ENCODE data around the gene CADPS.
A peak's percentile ranks its signal among the peaks of the same experiment; 100 is the strongest.

CADPS gene

DNA sequence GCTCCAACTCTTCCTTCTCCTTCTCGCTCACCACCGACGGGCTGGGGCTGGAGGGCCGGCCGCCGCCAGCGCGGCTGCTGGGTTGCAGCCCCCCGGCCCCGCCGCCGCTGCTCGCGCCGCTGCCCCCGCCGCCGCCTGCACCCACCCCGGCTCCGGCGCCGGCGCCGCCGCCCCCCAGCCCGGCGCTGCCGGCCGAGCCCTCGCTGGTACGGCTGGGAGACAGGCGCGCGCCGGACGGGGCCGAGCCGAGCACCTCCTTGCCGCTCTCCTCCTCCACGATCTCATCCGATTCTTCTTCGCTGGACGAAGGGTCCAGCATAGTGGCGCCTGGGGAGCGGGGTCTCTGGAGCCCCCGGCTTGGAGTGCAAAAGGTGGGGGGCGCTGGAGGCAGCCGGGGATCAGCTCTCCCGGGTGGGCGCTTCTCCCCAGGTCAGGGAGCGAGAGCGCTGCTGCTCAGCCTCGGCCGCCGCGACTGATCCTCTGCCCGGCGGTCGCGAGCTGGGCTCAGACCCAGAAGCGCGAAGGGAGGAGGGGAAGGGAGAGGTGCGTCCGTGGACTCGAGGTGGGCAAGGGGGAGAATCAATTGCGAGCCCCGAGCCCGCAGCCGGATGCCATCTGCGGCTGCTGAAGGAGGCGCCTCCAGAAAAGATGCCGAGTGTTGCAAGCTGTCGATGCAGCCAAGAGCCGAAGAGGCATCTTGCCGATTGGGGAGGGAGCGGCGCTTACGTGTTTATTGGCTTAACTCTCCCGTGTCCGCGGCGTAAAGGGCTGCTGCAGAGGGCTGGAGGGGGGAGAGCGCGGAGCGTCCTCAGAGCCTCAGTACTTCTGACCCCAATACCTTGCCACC, at the start of gene CADPS:
CADPS (minus strand) TSS at position 706 of the 847 bp plus-strand sequence; CDS start at position 319, 387 bp downstream.
- no peak for DNase-seq (ENCODE audit: low spot score)

GRCh38 chr3:62923066-62923465, 47.9 kb upstream of the CADPS start:
- no peak for DNase-seq (ENCODE audit: low spot score)

DNA sequence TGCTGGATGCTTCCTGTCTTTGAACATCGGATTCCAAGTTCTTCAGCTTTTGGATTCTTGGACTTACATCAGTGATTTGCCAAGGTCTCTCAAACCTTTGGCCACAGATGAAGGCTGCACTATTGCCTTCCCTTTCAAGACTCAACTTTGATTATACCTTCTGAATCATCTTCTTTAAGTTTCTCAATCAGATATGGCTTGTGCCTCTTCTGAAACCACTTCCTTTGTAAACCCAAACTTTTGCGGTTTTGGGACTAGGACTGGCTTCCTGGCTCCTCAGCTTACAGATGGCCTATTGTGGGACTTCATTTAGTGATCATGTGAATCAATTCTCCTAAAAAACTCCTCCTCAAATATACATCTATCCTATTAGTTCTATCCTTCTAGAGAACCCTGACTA, 47.1 kb upstream of the CADPS start:
- peak; percentile 65 for DNase-seq (ENCODE audit: low spot score)

GRCh38 chr3:62920466-62920784, 45.2 kb upstream of the CADPS start:
- no peak for DNase-seq (ENCODE audit: low spot score)

- no peak for DNase-seq (ENCODE audit: low spot score)
Measured at GRCh38 chr3:62919784-62920465, 44.7 kb upstream of the CADPS start.

DNA sequence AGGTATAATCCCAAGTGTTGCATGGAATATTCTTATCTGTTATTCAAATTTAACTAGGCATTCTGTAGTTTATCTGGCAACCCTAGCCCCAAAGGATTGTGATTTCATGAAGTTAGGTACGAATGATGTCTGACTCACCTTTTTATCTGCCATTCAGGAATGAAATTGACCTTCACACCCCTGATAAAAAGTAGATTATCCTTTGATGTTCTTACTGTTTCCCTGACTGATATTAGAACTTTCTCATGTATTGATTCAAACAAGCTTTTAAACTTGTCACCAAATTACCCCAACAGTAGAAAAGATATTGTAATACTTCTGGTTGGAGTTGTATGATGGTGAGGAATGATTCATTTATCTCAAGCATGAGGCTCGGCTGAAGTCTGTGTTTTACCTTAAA, 43.6 kb upstream of the CADPS start:
- no peak for DNase-seq (ENCODE audit: low spot score)

DNA sequence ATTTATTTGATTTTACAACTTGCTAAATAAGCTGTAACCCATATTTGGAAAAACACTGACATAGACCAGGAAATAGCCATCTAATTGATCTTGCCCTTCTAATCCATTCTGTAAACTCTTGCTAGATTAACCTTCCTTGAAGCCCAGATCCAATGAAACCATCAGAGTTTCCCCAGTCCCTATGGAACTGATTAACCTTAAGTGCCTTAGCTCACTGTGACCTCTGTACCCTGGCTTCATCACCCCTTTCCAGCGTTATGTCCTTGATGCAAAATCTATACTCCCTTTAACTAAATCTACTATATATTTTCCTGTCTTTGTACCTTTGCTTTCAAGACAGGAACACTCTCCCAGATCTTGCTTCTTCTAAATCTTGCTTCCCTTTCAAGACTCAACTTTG, 42.9 kb upstream of the CADPS start:
- no peak for DNase-seq (ENCODE audit: low spot score)

DNA sequence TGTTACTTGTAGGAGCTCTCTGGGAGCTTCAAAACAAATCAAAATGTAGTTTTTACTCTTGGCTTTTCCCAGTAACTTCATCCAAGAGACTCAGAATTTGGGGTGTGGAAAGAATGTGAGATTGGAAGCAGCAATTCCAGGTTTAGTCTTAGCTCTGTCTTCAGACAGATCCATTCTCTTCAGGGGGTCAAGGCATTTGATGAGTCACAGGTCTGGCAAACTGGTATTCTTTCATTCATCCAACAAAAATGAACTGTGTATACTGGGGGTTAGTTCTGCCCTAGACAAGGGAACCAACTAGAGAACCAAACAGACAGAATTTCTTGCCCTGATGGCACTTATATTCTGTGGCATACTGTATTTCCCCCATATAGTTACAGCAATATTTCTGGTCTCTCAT, 36.3 kb upstream of the CADPS start:
- DNase-seq (ENCODE audit: low spot score): no peak

- no peak for DNase-seq (ENCODE audit: low spot score)
Measured at GRCh38 chr3:62905331-62905730, 30.1 kb upstream of the CADPS start.

- no peak for DNase-seq (ENCODE audit: low spot score)
Measured at GRCh38 chr3:62898530-62899496, 23.6 kb upstream of the CADPS start.

DNA sequence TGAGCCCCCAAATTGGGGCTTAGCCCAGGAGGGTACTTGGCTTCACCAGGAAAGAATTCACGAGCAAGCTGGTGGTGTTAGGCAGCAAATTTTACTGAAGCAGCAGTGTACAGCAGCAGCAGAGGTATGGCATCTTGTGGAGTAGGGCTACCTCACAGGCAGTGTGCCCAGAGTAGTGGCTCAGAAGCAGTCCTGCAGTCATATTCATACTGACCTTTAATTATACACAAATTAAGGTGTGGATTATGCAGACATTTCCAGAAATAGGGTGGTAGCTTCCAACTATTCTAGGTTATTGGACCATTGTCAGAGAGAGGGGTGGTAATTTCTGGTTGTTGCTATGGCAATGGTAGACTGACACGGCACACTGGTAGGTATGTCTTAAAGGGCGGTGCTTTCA, 20.7 kb upstream of the CADPS start:
- DNase-seq (ENCODE audit: low spot score): no peak

DNA sequence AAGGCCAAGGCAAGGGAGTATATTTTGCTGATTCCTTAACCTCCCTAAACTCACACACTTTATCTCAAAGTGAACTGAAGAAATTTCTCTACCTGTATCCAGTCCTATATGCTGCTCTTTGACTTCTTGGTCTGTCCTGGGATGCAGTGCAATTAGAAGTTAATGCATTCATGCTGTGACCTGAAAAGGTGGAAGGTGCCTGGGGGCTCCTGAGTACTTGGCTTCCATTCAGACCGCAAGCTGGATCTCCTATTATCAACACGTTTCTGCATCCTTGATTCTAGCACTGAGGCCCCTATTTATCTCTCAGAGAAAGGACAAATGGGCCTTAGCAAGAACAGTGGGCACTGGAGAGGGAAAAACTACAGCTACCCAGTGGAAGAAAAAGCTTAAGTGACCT, 17.7 kb upstream of the CADPS start:
- DNase-seq (ENCODE audit: low spot score): no peak

- DNase-seq (ENCODE audit: low spot score): no peak
Measured at GRCh38 chr3:62892045-62892444, 16.8 kb upstream of the CADPS start.

DNA sequence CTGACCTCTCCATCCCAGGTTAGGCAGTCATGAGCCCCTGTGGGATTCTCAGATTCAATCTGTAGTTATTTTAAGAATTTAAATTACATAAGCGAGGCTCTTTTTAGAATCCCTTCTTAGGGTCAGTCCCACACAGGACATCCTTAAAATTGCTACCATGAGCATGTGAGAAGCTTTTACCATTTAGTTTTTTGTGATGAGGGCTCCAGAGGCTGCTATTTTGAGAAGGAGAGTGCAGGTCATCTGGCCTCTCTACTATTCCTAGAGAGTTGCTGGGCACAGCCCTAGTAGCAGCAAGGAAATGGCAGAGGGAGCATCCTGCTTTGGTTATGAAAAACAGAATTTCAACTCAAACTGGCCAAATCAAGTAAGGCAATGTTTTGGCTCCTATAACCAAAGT, 13.6 kb upstream of the CADPS start:
- DNase-seq (ENCODE audit: low spot score): no peak

- DNase-seq (ENCODE audit: low spot score): no peak
Measured at GRCh38 chr3:62888180-62888579, 13.0 kb upstream of the CADPS start.

GRCh38 chr3:62885136-62885535, 9.9 kb upstream of the CADPS start:
- no peak for DNase-seq (ENCODE audit: low spot score)

- no peak for DNase-seq (ENCODE audit: low spot score)
Measured at GRCh38 chr3:62884096-62884870, 9.1 kb upstream of the CADPS start.

DNA sequence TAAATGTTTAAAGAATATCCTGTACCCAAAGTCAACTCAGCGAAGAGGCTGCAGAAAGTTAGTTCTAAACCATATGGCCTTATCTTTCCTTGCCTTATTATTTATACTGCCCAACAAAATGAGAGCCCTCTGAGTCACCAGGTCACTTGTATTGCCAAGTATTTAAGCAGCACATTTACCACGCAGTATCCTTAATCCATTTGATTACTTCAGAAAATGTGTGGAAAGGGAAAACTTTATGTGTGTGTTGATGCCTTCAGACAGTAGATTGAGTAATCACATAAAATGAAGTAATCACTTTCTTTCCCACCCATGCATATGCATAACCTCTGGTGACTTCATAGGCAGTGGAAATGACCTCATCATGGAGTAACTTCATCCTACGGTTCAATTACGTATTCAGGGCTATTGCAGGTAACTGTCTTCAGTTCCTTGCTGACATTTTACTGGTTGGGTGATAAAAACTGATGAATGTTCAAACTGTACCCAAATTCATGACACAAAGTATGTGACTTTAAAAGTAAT, 7.5 kb upstream of the CADPS start:
- DNase-seq (ENCODE audit: low spot score): no peak

DNA sequence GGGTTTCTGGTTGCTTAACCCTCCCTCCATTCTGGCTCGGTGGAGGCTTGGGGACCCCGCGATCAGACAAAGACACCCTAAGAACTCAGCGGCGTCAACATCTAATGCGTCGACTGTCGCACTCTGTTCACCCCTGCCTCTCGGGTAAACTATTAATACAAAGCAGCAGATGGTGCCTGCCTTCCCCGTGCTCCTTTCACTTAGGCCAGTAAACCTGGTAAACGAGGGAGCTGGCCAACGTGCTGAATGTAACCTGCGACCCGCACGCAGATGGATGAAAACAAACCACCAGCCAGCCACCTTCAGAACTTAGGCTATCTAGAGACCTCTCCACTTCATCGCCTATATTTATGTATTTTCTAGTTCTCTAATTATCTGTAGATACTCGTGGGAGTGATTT, 848 bp upstream of the CADPS start:
- DNase-seq (ENCODE audit: low spot score): peak; percentile 61

DNA sequence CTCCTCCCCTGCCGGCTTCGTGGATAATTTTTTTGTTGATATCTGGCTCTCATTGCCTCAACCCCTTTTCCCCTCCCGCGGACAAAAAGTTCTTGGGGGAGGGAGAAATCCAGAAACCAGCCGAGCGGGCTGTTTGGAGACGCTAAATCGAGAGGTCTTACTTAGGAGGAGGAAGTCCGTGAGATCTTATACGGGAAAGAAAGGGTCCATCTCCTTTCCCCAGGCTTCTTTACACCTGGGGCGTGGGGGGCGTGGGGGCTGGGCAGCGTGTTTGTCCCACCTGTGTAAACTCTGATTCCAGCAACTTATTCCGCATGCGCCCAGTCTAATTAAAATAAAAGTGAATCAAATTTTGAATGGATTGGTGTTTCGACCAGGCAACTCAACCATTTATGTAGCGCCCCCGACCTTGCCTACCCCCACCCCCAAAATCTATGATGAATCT, 364 bp upstream of the CADPS start:
- DNase-seq (ENCODE audit: low spot score): no peak

Data from COLO829 (cell line).